Mesothelial cell of epicardium (in vitro differentiated cells): Measurements from ENCODE around the gene SRF. TPM values are rescaled to one million over a fixed set of nuclear protein-coding genes. Genes with fewer than 3 reads are reported as not detected.

Experiments
- DNase-seq, 2 experiments: peaks; one replicate each; pipeline ENCODE4 v3.0.0; 2021; ENCODE audit warnings: low spot score in 2 of 2; ENCODE audit not compliant: unreplicated experiment in 2 of 2
- H3K27ac Mint-ChIP-seq: 2 replicates; pipeline ENCODE4 v1.8.0; 2021; ENCODE audit warnings: mixed read lengths
- H3K27me3 Mint-ChIP-seq: 2 replicates; pipeline ENCODE4 v1.8.0; 2021; ENCODE audit warnings: low read depth, mixed read lengths
- H3K36me3 Mint-ChIP-seq: 2 replicates; pipeline ENCODE4 v1.8.0; 2021; ENCODE audit warnings: mixed read lengths
- H3K4me1 Mint-ChIP-seq: 2 replicates; pipeline ENCODE4 v1.8.0; 2021; ENCODE audit warnings: mixed read lengths
- H3K4me3 Mint-ChIP-seq: 2 replicates; pipeline ENCODE4 v1.8.0; 2021; ENCODE audit warnings: mild to moderate bottlenecking, moderate library complexity, mixed read lengths
- H3K9me3 Mint-ChIP-seq: 2 replicates; pipeline ENCODE4 v1.8.0; 2021; ENCODE audit warnings: mixed read lengths
- total RNA-seq: library from RNA; stranded (reverse); gene quantifications from 3 replicates; pipeline ENCODE4 v1.2.1, GENCODE V29; 2021
- TF ChIP-seq, protein P1 (sequence below): fragments of 200-600 bp; sonication (generic); IDR thresholded peaks from one replicate; pipeline ENCODE4 v1.5.0; 2021; ENCODE audit warnings: antibody characterized with exemption; ENCODE audit not compliant: unreplicated experiment

Gene SRF
- total RNA-seq, 1 donor from 2014 or later, result 52.0 TPM

DNA sequence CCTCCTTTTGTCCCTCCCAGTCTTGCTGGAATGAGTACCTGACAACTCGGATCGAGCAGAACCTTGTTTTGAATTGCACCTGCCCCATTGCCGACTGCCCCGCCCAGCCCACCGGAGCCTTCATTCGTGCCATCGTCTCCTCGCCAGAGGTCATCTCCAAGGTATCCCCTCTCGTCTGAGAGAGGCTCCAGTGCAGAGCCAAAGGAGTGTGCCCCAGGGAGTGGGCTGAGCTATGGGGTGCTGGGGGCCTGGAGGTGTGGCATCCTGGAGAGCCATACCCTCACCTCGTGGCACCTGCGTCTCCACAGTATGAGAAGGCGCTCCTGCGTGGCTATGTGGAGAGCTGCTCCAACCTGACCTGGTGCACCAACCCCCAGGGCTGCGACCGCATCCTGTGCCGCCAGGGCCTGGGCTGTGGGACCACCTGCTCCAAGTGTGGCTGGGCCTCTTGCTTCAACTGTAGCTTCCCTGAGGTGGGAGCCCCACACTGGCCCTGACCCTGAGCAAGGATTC is 49.4 kb downstream of the SRF start:
- Mint-ChIP-seq H3K4me3 (no peak overlapping the region), H3K27ac (no peak overlapping the region), H3K4me1 (no peaks in the 10 kb centered on the region), H3K27me3 (no peaks in the 10 kb centered on the region), H3K9me3 (no peaks in the 10 kb centered on the region), H3K36me3 (peaks cover 22% of the 10 kb centered on the region)
- TF ChIP-seq, protein P1, sequence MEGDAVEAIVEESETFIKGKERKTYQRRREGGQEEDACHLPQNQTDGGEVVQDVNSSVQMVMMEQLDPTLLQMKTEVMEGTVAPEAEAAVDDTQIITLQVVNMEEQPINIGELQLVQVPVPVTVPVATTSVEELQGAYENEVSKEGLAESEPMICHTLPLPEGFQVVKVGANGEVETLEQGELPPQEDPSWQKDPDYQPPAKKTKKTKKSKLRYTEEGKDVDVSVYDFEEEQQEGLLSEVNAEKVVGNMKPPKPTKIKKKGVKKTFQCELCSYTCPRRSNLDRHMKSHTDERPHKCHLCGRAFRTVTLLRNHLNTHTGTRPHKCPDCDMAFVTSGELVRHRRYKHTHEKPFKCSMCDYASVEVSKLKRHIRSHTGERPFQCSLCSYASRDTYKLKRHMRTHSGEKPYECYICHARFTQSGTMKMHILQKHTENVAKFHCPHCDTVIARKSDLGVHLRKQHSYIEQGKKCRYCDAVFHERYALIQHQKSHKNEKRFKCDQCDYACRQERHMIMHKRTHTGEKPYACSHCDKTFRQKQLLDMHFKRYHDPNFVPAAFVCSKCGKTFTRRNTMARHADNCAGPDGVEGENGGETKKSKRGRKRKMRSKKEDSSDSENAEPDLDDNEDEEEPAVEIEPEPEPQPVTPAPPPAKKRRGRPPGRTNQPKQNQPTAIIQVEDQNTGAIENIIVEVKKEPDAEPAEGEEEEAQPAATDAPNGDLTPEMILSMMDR, result no peak
- no peak for DNase-seq

DNA sequence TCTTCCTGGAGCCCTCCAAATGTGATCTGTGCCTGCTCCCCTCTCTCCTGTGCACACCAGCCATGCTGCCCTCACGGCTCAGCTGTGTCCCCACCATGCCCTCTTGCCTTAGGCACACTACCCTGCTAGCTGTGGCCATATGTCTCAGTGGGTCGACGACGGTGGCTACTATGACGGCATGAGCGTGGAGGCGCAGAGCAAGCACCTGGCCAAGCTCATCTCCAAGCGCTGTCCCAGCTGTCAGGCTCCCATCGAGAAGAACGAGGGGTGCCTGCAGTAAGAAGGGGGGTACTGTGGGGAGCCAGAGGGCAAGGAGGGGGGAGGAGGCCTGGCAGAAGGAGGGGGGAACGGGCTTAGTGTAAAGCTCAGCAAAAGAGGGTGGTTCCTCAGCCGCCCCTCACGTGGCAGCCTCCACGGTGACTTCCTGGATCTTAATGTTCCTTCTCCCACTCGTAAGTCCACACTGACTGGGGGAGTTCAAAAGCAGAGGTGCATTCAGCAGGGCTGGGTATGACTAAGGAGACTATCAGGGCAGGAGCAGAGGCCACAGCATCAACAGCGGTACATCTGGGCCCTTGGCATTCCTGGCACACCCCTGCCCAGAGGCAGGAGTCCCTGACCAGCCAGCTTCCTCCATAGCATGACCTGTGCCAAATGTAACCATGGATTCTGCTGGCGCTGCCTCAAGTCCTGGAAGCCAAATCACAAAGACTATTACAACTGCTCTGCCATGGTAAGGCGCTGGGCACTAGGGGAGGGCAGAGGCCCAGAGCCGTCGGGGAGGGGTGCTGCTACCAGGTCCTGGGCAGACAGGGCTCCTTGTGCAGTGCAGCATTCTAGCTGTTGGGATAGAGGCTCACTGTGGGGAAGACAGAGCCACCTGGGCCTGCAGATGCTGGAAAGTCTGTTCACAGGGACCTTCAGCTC is 50.2 kb downstream of the SRF start:
- H3K9me3 Mint-ChIP-seq, result no peaks in the 10 kb centered on the region
- peaks cover 25% of the 10 kb centered on the region for H3K36me3 Mint-ChIP-seq
- no peak overlapping the region for H3K4me3 Mint-ChIP-seq
- TF ChIP-seq, protein P1, result no peak
- H3K4me1 Mint-ChIP-seq, result no peaks in the 10 kb centered on the region
- no peak for DNase-seq
- H3K27me3 Mint-ChIP-seq, result no peaks in the 10 kb centered on the region
- no peak overlapping the region for H3K27ac Mint-ChIP-seq

DNA sequence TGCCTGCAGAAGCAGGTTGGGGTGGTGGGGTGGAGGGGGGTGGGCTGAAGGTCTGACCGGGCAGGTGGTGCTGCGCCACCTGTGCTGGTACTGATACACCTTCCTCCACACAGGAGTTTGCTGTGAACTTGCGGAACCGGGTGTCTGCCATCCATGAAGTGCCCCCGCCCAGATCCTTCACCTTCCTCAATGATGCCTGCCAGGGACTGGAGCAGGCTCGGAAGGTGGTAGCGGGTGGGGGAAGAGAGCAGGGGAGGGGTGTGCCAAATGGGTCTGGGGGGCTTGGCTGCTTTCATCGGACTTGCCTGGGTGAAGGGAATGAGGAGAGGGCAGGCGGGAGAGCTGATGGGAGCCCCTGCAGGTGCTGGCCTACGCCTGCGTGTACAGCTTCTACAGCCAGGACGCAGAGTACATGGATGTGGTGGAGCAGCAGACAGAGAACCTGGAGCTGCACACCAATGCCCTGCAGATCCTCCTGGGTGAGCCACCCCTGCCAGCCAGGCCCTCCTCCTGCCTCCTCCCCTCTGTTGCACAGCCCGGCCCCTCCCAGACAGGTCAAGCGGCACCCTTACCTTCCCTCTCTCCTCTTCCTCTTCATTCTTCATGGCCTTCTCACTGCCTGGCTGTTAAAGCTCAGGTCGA is 51.5 kb downstream of the SRF start:
- TF ChIP-seq, protein P1, result no peak
- DNase-seq, result no peak
- Mint-ChIP-seq H3K4me1 (no peaks in the 10 kb centered on the region), H3K9me3 (no peaks in the 10 kb centered on the region), H3K4me3 (no peak overlapping the region), H3K27ac (peak overlapping the region; percentile 50), H3K36me3 (peaks cover 22% of the 10 kb centered on the region), H3K27me3 (no peaks in the 10 kb centered on the region)

DNA sequence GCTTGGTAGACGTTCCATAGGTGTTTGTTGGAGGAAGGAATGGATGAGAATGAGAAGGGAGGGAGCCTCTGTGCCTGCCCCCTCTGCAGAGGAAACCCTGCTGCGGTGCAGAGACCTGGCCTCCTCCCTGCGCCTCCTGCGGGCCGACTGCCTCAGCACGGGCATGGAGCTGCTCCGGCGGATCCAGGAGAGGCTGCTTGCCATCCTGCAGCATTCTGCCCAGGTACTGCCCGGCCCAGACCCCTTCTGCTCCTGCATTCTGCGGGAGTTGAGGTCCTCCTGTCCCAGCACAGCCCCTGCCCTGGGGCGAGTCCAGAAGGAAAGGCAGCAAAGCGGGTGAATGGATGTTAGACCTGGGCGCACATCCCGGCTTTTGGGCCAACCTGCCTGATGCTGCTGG is 52.1 kb downstream of the SRF start:
- TF ChIP-seq, protein P1, result no peak
- H3K4me3 Mint-ChIP-seq, result no peak overlapping the region
- no peaks in the 10 kb centered on the region for H3K27me3 Mint-ChIP-seq
- no peak overlapping the region for H3K27ac Mint-ChIP-seq
- no peaks in the 10 kb centered on the region for H3K9me3 Mint-ChIP-seq
- H3K4me1 Mint-ChIP-seq, result no peaks in the 10 kb centered on the region
- DNase-seq, result no peak
- peaks cover 19% of the 10 kb centered on the region for H3K36me3 Mint-ChIP-seq

DNA sequence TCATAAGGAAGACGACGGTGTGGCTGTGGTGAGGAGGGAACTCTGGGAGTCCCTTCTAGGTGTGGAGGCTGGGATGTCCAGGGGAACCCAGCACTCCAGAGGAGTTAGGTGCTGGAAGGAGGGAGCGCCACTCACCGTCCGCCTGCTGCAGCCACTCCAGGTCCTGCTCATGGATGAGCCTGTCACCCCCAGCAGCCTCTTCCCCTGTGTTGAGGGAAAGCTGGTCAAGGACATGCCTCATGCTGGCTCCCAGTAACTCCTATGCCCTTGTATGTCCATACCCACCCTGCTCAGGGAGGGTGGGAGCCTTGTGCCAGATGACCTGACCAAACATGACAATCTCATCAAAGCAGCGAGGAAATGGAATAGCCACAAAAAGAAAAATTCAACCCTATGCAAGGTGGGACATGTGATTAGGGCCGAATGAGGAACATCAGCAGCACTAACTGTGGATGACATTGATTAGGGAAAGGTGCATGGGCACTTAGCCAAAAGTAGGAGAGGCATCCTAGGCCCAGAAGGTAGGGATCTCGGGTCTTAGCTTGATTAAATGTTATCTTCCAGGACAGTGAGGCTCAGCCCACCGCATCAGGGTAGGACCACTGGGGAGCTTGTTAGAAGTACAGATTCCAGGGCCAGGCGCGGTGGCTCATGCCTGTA is 55.3 kb downstream of the SRF start:
- H3K4me3 Mint-ChIP-seq, result no peak overlapping the region
- DNase-seq, result no peak
- peaks cover 4% of the 10 kb centered on the region for H3K27me3 Mint-ChIP-seq
- H3K27ac Mint-ChIP-seq, result no peak overlapping the region
- peaks cover 15% of the 10 kb centered on the region for H3K36me3 Mint-ChIP-seq
- H3K9me3 Mint-ChIP-seq, result no peaks in the 10 kb centered on the region
- peaks cover 7% of the 10 kb centered on the region for H3K4me1 Mint-ChIP-seq
- TF ChIP-seq, protein P1, result no peak
